Liver (tissue), 9 donors: ENCODE data around the gene RHOG. TPM values are rescaled to one million over a fixed set of nuclear protein-coding genes. Genes with fewer than 3 reads are reported as not detected.

Experiments
- DNase-seq: peaks from one replicate; pipeline ENCODE4 v3.0.0-alpha.2; 2017; ENCODE audit warnings: low spot score
- H3K27ac ChIP-seq, 2 donors: one replicate each; pipeline ENCODE4 v1.7.0; 2013; ENCODE audit warnings: inconsistent platforms in 2 of 2, low read length in 2 of 2, control low read depth in 1 of 2, low read depth in 1 of 2, mild to moderate bottlenecking in 1 of 2
- H3K27me3 ChIP-seq, 4 donors: one replicate each; pipeline versions ENCODE4 v1.6.1 to v1.7.0; 2013; ENCODE audit warnings: low read length in 3 of 4, inconsistent platforms in 1 of 4, mild to moderate bottlenecking in 1 of 4, moderate library complexity in 1 of 4; ENCODE audit not compliant: control insufficient read depth in 4 of 4, insufficient read depth in 4 of 4
- H3K36me3 ChIP-seq, 4 donors: one replicate each; pipeline versions ENCODE4 v1.6.1 to v1.7.0; 2013; ENCODE audit warnings: low read length in 3 of 4, mild to moderate bottlenecking in 3 of 4, low read depth in 1 of 4, moderate library complexity in 1 of 4; ENCODE audit not compliant: control insufficient read depth in 4 of 4, insufficient read depth in 3 of 4
- H3K4me1 ChIP-seq, 4 donors: one replicate each; pipeline versions ENCODE4 v1.6.1 to v1.7.0; 2013; ENCODE audit warnings: low read length in 3 of 4, mild to moderate bottlenecking in 3 of 4, moderate library complexity in 1 of 4; ENCODE audit not compliant: control insufficient read depth in 4 of 4, insufficient read depth in 4 of 4
- H3K4me3 ChIP-seq, 3 donors: one replicate each; pipeline versions ENCODE4 v1.6.1 to v1.7.0; 2013; ENCODE audit warnings: low read length in 3 of 3, control low read depth in 1 of 3, low read depth in 1 of 3, mild to moderate bottlenecking in 1 of 3
- H3K9ac ChIP-seq, 2 donors: one replicate each; pipeline ENCODE4 v1.7.0; 2013; ENCODE audit warnings: low read length in 2 of 2, mild to moderate bottlenecking in 2 of 2, moderate library complexity in 2 of 2, control low read depth in 1 of 2, low read depth in 1 of 2
- H3K9me3 ChIP-seq, 4 donors: one replicate each; pipeline versions ENCODE4 v1.6.1 to v1.7.0; 2013; ENCODE audit warnings: low read length in 3 of 4; ENCODE audit not compliant: control insufficient read depth in 4 of 4
- ATF3 ChIP-seq: IDR thresholded peaks from 2 replicates; pipeline ENCODE4 v1.6.1; 2016; ENCODE audit warnings: antibody characterized with exemption
- CTCF ChIP-seq: fragments of 150-350 bp; IDR thresholded peaks from 2 replicates; pipeline ENCODE4 v1.5.1; 2017; ENCODE audit warnings: improper control_type of control experiment, low read depth, low read length; ENCODE audit not compliant: missing input control
- EGR1 ChIP-seq, 2 donors: IDR thresholded peaks; 2 replicates each; pipeline ENCODE4 v1.6.1; 2016 to 2018; ENCODE audit warnings: antibody characterized with exemption in 2 of 2, low read depth in 2 of 2
- FOXA2 ChIP-seq: IDR thresholded peaks from 2 replicates; pipeline ENCODE4 v1.6.1; 2016; ENCODE audit warnings: antibody characterized with exemption
- GABPA ChIP-seq, 2 donors: IDR thresholded peaks in 1 of 2; conservative IDR thresholded peaks in 1 of 2; 2 replicates each; pipeline ENCODE4 v1.6.1; 2016; ENCODE audit warnings: antibody characterized with exemption in 2 of 2, mild to moderate bottlenecking in 1 of 2, moderate library complexity in 1 of 2
- NR2F2 ChIP-seq: IDR thresholded peaks from 2 replicates; pipeline ENCODE4 v1.6.1; 2016; ENCODE audit warnings: antibody characterized with exemption
- RAD21 ChIP-seq, 2 donors: IDR thresholded peaks; 2 replicates each; pipeline ENCODE4 v1.6.1; 2016; ENCODE audit warnings: antibody characterized with exemption in 2 of 2, mild to moderate bottlenecking in 2 of 2
- REST ChIP-seq: IDR thresholded peaks from 2 replicates; pipeline ENCODE4 v1.6.1; 2016; ENCODE audit warnings: antibody characterized with exemption, mild to moderate bottlenecking
- RXRA ChIP-seq, 2 donors: IDR thresholded peaks; 2 replicates each; pipeline ENCODE4 v1.6.1; 2017 to 2018; ENCODE audit warnings: antibody characterized with exemption in 2 of 2, mild to moderate bottlenecking in 1 of 2
- SP1 ChIP-seq: IDR thresholded peaks from 2 replicates; pipeline ENCODE4 v1.6.1; 2018; ENCODE audit warnings: antibody characterized with exemption, mild to moderate bottlenecking
- WGBS: extraction: QIAGEN DNeasy Blood & Tissue Kit; methylation state at CpG from one replicate; pipeline ENCODE4 v1.1.7; 2013; 5-methylcytosine and 5-hydroxymethylcytosine counted together
- polyA plus RNA-seq, 2 donors: library from polyadenylated mRNA; stranded (reverse) in 1 of 2; unstranded in 1 of 2; fragments of 200-250 nt in 1 of 2; fragments of >200 nt in 1 of 2; fragmentation: Nextera tagmentation in 1 of 2; extraction: Ambion mirVana in 1 of 2; gene quantifications; one replicate each; pipeline versions ENCODE4 v1.2.1 to v1.2.3, GENCODE V29; 2013 to 2015
- total RNA-seq, 2 donors: library from RNA; depleted of rRNA; stranded (reverse); fragments of >200 nt; gene quantifications; one replicate each; pipeline ENCODE4 v1.2.3, GENCODE V29; 2014
- donor health status: healthy.
- donor health status: healthy.
- donor health status: healthy.
- donor health status: healthy.
- donor health status: healthy.

RHOG gene
- total and polyA plus RNA-seq, 4 donors: 7.4 to 32.9 (median 17.8) TPM

- peak overlapping the region; percentile 63 to 96 for H3K27ac ChIP-seq
- peak overlapping the region in 1 of 2 donors; percentile 50 for H3K9ac ChIP-seq
- no peak for TF ChIP-seq CTCF
- peak overlapping the region in 2 of 3 donors; percentile 21 to 95 for H3K4me3 ChIP-seq
- H3K4me1 ChIP-seq: peaks cover 18 to 41% (median 27%) of the 10 kb centered on the region in 4 donors
- H3K9me3 ChIP-seq: no peaks in the 10 kb centered on the region
- H3K27me3 ChIP-seq: no peaks in the 10 kb centered on the region
- DNase-seq: no peak
- WGBS: 20% methylated on average over 7 of the region's 7 CpGs
- no peaks in the 10 kb centered on the region for H3K36me3 ChIP-seq
These were observed 13.9 kb upstream of the RHOG start for GRCh38 chr11:3854660-3854976.

GRCh38 chr11:3853899-3854659, 13.3 kb upstream of the RHOG start:
- Histone ChIP-seq H3K9me3 (no peaks in the 10 kb centered on the region), H3K36me3 (no peaks in the 10 kb centered on the region), H3K4me1 (peaks cover 13 to 41% (median 22%) of the 10 kb centered on the region in 4 donors), H3K4me3 (no peak overlapping the region), H3K9ac (peak overlapping the region in 1 of 2 donors; percentile 50), H3K27me3 (no peaks in the 10 kb centered on the region), H3K27ac (peak overlapping the region; percentile 63 to 96)
- WGBS: 68% methylated on average over 11 of the region's 11 CpGs
- no peak for TF ChIP-seq EGR1 (IDR thresholded peaks at IDR 0.05; ENCODE audit: low read depth in 2 of 2)
- TF ChIP-seq NR2F2: no peak
- DNase-seq: no peak

- no peak for DNase-seq
- H3K9me3 ChIP-seq: no peaks in the 10 kb centered on the region
- H3K27me3 ChIP-seq: no peaks in the 10 kb centered on the region
- no peak overlapping the region for H3K4me3 ChIP-seq
- H3K9ac ChIP-seq: no peak overlapping the region
- no peaks in the 10 kb centered on the region for H3K36me3 ChIP-seq
- H3K27ac ChIP-seq: peak overlapping the region in 1 of 2 donors; percentile 96
- H3K4me1 ChIP-seq: peaks cover 12 to 41% (median 19%) of the 10 kb centered on the region in 4 donors
- 98% methylated on average over 1 of the region's 1 CpG for WGBS
- TF ChIP-seq GABPA (IDR thresholded peaks at IDR 0.05 in 1 of 2, conservative IDR thresholded peaks at IDR 0.05 in 1 of 2) (no peak), CTCF (no peak), EGR1 (IDR thresholded peaks at IDR 0.05; ENCODE audit: low read depth in 2 of 2) (no peak), ATF3 (no peak)
These were observed 12.7 kb upstream of the RHOG start for GRCh38 chr11:3853545-3853842.

- Histone ChIP-seq H3K9me3 (no peaks in the 10 kb centered on the region), H3K9ac (no peak overlapping the region), H3K4me1 (peaks cover 0 to 19% (median 6%) of the 10 kb centered on the region in 4 donors), H3K4me3 (no peak overlapping the region), H3K27ac (no peak overlapping the region), H3K27me3 (no peaks in the 10 kb centered on the region), H3K36me3 (no peaks in the 10 kb centered on the region)
- WGBS: 65% methylated on average over 10 of the region's 10 CpGs
- DNase-seq: no peak
- no peak for TF ChIP-seq FOXA2
- TF ChIP-seq SP1: no peak
- no peak for TF ChIP-seq REST
- no peak for TF ChIP-seq RXRA (IDR thresholded peaks at IDR 0.05)
- TF ChIP-seq ATF3: no peak
- peak; percentile 90 for TF ChIP-seq RAD21 (IDR thresholded peaks at IDR 0.05)
These were observed 8.6 kb upstream of the RHOG start for GRCh38 chr11:3849297-3849874.
